Urinary bladder (tissue), 4 donors: ENCODE measurements around the gene DNAH11. TPM values are rescaled to one million over a fixed set of nuclear protein-coding genes. Genes with fewer than 3 reads are reported as not detected.
"Not testable (repeated sequence)": the region's sequence is repeated elsewhere in the genome, so short reads cannot be mapped to it uniquely, and the experiment has no call there.

Source experiments
- DNase-seq: peaks from one replicate; pipeline ENCODE4 v3.0.0-alpha.2; 2015; ENCODE audit errors: extremely low spot score
- H3K27ac ChIP-seq: one replicate; pipeline ENCODE4 v1.5.1; 2013; ENCODE audit warnings: low read depth, mild to moderate bottlenecking, moderate library complexity
- H3K36me3 ChIP-seq: one replicate; pipeline ENCODE4 v1.6.1; 2013; ENCODE audit warnings: mild to moderate bottlenecking, moderate library complexity; ENCODE audit not compliant: insufficient read depth
- H3K4me1 ChIP-seq: one replicate; pipeline ENCODE4 v1.6.1; 2013; ENCODE audit warnings: mild to moderate bottlenecking, moderate library complexity; ENCODE audit not compliant: insufficient read depth
- H3K4me3 ChIP-seq: one replicate; pipeline ENCODE4 v1.5.1; 2013; ENCODE audit warnings: low read depth, low read length
- whole genome bisulfite sequencing: extraction: QIAGEN DNeasy Blood & Tissue Kit; methylation state at CpG from one replicate; pipeline ENCODE4 v1.1.7; 2013; 5-methylcytosine and 5-hydroxymethylcytosine counted together
- polyA plus RNA-seq: library from polyadenylated mRNA; stranded (reverse); fragments of 200-250 nt; gene quantifications from one replicate; pipeline ENCODE4 v1.2.3, GENCODE V29; 2013
- total RNA-seq: library from RNA; depleted of rRNA; stranded (reverse); fragments of >200 nt; gene quantifications from one replicate; pipeline ENCODE4 v1.2.3, GENCODE V29; 2014
- donor health status: healthy with polysubstance abuse.
- donor health status: healthy.

The DNAH11 gene
- total and polyA plus RNA-seq, 2 donors = 0.14 to 0.32 TPM

DNA sequence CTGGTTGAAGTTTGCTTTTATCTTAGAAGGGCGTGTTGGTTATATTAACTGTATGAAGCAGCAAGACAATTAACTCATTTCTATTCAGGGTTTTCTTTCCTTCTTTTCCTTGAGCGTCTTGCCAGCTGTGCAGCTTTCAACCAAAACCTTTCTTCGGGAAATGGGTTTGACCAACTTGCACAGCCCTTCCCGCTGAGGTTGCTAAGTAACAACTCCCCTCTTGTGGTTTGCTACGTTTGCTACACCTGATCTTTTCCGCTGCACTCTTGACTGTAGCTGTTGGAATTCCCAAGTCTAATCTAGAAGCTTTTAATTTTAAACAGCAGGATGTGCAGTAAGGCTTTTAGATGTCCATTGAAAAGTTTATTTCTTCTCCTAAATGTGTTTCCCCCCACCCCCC is 286.0 kb downstream of the DNAH11 start:
- Histone ChIP-seq H3K36me3 (no peaks in the 10 kb centered on the region), H3K4me3 (no peak overlapping the region), H3K4me1 (no peaks in the 10 kb centered on the region), H3K27ac (no peak overlapping the region)
- DNase-seq = no peak
- 45% methylated on average over 6 of the region's 6 CpGs for WGBS

DNA sequence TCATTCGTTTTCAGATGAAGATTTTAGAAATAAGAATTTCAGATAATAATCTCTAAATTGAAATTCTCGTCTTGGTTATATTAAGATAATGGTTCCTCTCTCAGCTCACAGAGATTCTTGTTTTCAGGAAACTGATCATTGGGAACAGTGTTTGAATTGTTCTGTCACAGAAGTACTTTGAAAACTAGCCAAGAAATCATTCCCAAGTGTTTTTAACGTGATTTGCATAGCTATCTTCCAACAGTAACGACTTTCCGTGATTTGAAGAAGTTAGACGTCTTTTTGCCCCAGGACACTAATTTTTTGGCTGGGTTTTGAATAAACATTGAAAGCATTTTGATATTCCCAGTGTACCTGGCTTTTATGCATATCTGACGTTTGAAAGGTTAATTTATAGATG is 286.9 kb downstream of the DNAH11 start:
- no peak for DNase-seq
- WGBS = 55% methylated on average over 7 of the region's 7 CpGs
- H3K4me1 ChIP-seq = no peaks in the 10 kb centered on the region
- H3K27ac ChIP-seq = no peak overlapping the region
- H3K4me3 ChIP-seq = no peak overlapping the region
- H3K36me3 ChIP-seq = no peaks in the 10 kb centered on the region

DNA sequence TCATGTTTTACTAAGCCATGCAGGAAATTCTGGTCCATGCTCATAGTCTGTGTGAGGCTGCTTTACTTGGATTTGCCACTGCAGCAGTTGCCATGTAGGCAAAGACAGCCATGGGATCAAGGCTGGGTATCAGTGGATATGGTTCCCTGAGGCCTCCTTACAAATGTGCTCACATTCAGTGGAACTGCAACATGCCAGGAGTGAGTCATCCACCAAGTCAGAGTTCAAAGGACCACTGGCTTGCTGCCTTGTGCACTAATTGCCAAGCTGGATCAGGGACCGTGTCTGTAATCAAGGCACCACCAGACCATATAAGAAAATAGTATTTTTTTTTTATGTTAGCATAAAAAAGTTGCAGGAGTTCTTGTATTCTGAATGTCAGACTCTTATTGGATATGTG is 301.9 kb downstream of the DNAH11 start:
- no peak for DNase-seq
- no peaks in the 10 kb centered on the region for H3K36me3 ChIP-seq
- H3K4me3 ChIP-seq = no peak overlapping the region
- 57% methylated on average over 1 of the region's 1 CpG for WGBS
- H3K4me1 ChIP-seq = no peaks in the 10 kb centered on the region
- H3K27ac ChIP-seq = no peak overlapping the region

DNA sequence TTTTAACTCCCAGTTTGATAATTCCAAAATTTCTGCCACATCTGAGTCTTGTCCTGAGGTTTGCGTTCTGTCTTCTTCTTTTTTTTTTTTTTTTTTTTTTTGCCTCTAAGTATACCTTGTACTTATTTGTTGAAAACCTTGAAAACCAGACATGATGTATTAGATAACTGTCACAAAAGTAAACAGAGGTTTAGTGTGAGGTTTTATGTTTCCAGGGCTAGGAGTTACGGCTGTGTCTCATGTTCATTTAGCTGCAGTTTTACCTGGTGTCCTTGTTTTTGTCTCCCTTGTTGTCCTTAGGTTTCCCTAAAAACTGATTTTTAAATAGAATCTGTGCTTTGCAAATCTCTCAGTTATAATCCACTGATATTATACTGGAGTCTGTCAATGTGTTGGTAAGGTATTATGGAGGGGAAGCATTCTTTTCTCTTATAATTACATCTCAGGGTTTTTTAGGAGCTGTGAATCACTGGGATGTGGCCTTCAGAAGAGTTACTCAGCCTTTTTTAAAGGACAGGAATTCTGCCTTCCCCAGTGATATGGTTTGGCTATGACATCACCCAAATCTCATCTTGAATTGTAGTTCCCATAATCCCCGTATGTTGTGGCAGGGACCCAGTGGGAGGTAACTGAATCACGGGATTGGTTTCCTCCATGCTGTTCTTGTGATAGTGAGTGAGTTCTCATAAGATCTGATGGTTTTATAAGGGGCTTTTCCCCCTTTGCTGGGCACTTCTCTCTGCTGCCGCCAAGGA is 307.9 kb downstream of the DNAH11 start:
- Histone ChIP-seq H3K4me1 (no peaks in the 10 kb centered on the region), H3K27ac (no peak overlapping the region), H3K36me3 (no peaks in the 10 kb centered on the region), H3K4me3 (no peak overlapping the region)
- no peak for DNase-seq
- 76% methylated on average over 5 of the region's 5 CpGs for WGBS

DNA sequence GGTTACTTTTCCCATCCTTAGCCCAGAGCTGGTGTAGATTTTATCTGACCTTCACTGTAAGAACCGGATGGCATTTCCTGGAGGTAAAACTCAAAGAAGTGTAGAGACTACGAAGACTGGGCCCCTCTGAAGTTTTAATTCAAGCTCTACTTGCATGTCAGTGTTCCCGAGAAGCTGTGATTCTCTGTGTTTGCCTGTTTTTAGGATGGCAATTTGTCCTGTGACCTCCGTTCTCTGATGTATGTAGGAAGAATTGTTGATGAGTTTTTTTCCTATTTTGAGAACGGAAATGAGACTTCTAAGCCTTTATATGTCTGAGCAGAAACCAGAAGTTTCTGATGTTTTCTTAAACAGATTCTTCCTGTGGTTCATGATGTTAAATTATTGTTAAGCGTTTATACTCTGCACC is 308.7 kb downstream of the DNAH11 start:
- 56% methylated on average over 6 of the region's 6 CpGs for WGBS
- no peak overlapping the region for H3K27ac ChIP-seq
- no peak for DNase-seq
- H3K4me3 ChIP-seq = no peak overlapping the region
- no peaks in the 10 kb centered on the region for H3K4me1 ChIP-seq
- H3K36me3 ChIP-seq = no peaks in the 10 kb centered on the region

DNA sequence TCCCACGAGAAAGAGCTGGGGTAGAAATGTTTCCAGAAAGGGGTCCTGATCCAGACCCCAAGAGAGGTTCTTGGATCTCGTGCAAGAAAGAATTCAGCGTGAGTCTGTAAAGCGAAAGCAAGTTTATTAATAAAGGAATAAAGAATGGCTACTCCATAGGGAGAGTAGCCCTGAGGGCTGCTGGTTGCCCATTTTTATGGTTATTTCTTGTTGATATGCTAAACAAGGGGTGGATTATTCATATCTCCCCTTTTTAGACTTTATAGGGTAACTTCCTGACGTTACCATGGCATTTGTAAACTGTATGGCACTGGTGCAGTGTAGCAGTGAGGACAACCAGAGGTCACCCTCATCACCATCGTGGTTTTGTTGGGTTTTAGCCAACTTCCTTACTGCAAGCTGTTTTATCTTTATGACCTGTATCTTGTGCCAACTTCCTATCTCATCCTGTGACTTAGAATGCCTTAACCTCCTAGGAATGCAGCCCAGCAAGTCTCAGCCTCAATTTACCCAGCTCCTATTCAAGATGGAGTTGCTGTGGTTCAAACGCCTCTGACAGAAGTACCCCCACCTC is 322.9 kb downstream of the DNAH11 start:
- WGBS = 41% methylated on average over 7 of the region's 7 CpGs
- DNase-seq, H3K36me3 ChIP-seq, H3K4me3 ChIP-seq, H3K4me1 ChIP-seq, H3K27ac ChIP-seq: not testable (repeated sequence)

DNA sequence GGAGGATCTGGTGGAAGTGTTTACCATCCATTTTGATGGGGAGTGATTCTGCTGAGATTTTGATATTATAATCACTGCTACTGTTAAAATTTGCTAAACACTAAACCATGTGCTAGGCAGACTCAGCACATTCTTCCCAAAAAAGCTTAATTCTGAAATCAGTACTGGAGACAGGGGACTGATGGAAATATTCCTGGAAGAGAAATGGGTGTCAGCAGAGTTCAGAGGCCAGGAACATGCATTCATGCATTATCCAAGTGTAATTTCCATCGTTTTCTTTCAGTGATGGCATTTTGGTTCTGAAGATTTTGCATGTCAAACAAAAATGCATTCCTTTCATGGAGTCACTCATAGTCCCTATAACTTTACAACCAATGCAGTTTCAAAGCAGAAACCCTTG is 323.9 kb downstream of the DNAH11 start:
- no peak for DNase-seq
- Histone ChIP-seq H3K4me3 (no peak overlapping the region), H3K27ac (no peak overlapping the region), H3K36me3 (no peaks in the 10 kb centered on the region), H3K4me1 (no peaks in the 10 kb centered on the region)
- WGBS = 52% methylated on average over 1 of the region's 1 CpG

DNA sequence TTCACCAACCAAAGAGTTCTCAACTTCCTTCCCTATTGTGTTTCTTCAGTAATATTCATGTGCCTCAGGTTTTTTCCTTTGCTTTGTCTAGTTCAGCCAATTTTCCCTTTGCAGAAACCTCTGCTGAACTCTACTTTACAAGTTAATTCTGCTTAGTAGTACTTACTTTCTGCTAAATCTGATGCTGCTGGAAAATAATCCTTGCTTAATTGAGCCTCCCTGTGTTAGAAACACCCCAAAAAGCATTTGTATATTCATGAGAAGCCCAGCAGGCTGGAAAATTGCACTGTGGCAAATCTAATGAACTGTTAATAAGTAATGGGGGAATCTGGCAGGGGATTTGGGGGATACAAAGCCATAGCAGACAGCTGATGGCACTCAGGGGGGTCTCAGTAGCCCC is 324.4 kb downstream of the DNAH11 start:
- Histone ChIP-seq H3K4me1 (no peaks in the 10 kb centered on the region), H3K4me3 (no peak overlapping the region), H3K27ac (no peak overlapping the region), H3K36me3 (no peaks in the 10 kb centered on the region)
- no peak for DNase-seq

DNA sequence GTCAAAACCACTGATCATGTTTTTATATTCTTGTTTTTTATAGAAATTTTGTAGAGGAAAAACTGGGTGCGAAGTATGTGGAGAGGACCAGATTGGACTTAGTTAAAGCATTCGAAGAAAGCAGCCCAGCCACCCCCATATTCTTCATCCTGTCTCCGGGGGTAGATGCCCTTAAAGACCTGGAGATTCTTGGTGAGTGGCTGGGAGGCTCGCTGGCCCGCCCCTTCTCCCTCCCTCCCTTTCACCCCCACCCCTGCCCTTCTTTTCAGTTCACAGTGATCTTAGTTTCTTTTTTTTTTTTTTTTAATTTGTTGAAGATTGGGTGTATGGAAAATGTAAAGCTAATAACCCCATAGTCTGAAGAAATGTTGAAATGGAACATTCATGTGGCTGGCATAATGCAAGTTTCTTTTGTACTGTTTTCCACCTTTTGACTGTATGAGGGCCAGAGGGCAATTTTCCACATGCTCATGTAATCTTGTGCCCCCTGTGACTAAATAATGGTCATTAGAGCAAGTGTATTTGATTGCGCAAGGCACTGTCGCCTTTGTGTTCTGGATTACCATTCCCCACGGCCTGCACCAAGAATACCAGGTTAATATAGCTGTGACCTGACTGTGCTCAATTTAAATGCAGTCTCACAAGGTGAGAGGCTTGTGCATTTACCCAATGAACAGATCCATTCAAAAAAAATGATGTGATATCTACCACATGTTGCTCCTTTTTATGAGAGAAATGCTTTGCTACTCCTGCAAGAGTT is 325.2 kb downstream of the DNAH11 start:
- Histone ChIP-seq H3K36me3 (no peaks in the 10 kb centered on the region), H3K4me1 (no peaks in the 10 kb centered on the region), H3K4me3 (no peak overlapping the region), H3K27ac (no peak overlapping the region)
- DNase-seq = no peak
- WGBS = 82% methylated on average over 8 of the region's 8 CpGs

DNA sequence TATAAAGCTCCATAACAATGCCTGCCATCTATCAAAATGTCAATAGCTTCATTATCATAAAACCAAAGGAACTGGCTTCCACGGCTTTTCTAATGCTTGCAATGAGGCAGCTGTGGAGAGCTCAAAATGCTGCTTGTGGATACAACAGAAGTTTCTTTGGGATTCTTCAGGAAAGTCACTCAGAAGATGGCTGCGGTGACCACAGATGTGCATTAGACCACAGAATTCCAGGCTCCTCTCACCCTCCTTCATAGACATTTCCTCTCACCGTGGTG is 325.7 kb downstream of the DNAH11 start:
- WGBS = 59% methylated on average over 3 of the region's 3 CpGs
- Histone ChIP-seq H3K27ac (no peak overlapping the region), H3K4me3 (no peak overlapping the region), H3K4me1 (no peaks in the 10 kb centered on the region), H3K36me3 (no peaks in the 10 kb centered on the region)
- DNase-seq = no peak

DNA sequence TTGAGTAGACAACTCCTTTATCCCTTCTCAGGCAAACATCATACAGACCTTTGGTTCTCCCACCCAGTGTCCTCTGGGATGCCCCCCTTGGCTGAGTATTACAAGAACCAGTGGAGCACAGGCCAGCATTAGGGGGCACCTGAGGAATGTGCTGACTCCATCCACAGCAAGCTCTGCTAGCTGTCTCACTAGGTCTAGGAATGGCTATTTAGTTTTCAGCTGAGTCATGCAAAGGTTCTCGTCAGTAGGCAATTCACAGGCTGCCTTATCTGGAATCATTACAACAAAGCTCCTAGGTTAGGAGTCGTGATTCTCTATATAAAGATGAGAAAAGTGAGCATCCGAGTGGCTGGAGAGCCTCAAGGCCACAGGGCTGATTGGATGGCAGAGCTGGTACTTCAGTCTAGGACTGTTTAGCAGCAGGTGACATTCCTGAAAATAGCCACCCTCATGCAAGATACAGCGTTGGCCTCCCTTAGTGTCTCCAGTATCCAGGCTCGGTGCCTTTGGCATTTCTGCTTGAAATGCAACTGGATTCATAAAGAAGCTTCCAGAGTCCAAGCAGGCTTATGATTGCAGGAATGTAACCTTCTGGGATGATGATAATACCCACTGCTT is 327.1 kb downstream of the DNAH11 start:
- H3K27ac ChIP-seq = no peak overlapping the region
- WGBS = 56% methylated on average over 5 of the region's 5 CpGs
- H3K4me1 ChIP-seq = no peaks in the 10 kb centered on the region
- H3K4me3 ChIP-seq = no peak overlapping the region
- DNase-seq = no peak
- no peaks in the 10 kb centered on the region for H3K36me3 ChIP-seq

DNA sequence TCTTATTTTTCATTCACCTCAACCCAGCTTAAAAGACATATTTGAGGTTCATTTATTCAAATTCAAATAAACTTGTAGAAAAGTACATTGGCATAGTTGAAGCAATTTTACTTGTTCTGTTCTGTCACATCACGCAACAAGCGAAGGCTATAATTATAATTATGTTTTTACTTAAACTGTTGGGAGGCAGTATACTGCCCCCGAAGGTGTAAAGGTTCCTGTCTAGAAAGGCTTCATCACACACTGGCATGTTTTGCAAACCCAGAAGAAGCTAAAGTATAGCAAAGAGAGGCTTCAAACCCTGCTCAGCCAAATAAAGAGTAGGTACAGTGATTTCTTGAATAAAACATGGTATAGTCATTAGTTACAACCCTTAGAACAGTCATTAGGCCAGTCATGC is 340.2 kb downstream of the DNAH11 start:
- WGBS = 94% methylated on average over 3 of the region's 3 CpGs
- no peak overlapping the region for H3K4me3 ChIP-seq
- H3K27ac ChIP-seq = no peak overlapping the region
- no peak for DNase-seq
- H3K36me3 ChIP-seq = no peaks in the 10 kb centered on the region
- no peaks in the 10 kb centered on the region for H3K4me1 ChIP-seq

DNA sequence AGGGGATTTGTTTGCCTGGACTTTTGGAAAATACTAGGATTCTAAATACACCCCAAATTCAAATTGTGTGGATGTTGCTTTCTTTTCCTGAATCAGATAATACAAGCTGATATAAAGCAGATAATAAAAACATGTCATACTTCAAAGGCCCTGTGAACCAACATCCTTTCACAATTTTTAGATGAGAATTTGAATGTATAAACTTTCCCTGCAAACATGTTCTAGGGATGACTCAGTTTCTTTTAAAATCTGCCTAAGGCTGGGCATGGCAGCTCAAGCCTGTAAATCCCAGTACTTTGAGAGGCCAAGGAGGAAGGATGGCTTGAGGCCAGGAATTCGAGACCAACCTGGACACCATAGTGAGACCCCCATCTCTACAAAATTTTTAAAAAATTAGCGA is 340.7 kb downstream of the DNAH11 start:
- not testable (repeated sequence) for H3K27ac ChIP-seq, H3K36me3 ChIP-seq, H3K4me3 ChIP-seq, DNase-seq, H3K4me1 ChIP-seq
- 94% methylated on average over 2 of the region's 2 CpGs for WGBS

DNA sequence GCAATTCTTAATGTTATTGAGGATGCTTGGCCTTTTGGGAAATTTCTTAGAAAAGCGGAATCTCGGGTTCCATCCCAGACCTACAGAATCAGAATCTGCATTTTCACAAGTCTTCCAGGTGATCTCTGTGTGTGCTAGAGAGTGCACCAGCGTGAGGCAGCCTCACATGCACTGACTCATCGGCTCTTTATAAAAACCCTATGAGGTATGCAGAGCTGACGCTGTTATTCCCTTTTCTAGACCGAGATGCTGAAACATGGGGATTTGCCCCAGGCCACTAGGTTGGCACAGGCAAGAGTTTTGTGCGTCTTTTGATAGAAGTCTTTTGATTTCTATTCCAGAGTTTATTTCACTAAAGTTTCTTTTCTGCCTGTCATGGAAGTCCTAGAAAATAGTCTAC is 341.7 kb downstream of the DNAH11 start:
- no peak overlapping the region for H3K27ac ChIP-seq
- H3K36me3 ChIP-seq = no peaks in the 10 kb centered on the region
- no peak overlapping the region for H3K4me3 ChIP-seq
- DNase-seq = no peak
- WGBS = 96% methylated on average over 7 of the region's 7 CpGs
- H3K4me1 ChIP-seq = no peaks in the 10 kb centered on the region
